GM19395 (cell line): ENCODE results near the gene STXBP3.

Source experiments
- ATAC-seq: cut with Tn5 transposase; IDR thresholded peaks from one replicate; pipeline ENCODE4 v1.9.1; 2021; ENCODE audit warnings: mild to moderate bottlenecking, moderate library complexity; ENCODE audit not compliant: unreplicated experiment

STXBP3 gene

GRCh38 chr1:108842525-108843181 lies 96.2 kb downstream of the STXBP3 start:
- no peak for ATAC-seq

GRCh38 chr1:108843390-108844137 lies 97.1 kb downstream of the STXBP3 start:
- no peak for ATAC-seq

GRCh38 chr1:108845446-108845845 lies 99.0 kb downstream of the STXBP3 start:
- no peak for ATAC-seq

GRCh38 chr1:108845991-108846390 lies 99.5 kb downstream of the STXBP3 start:
- no peak for ATAC-seq

GRCh38 chr1:108847494-108847893 lies 101.0 kb downstream of the STXBP3 start:
- no peak for ATAC-seq

- ATAC-seq, result no peak
Measured at GRCh38 chr1:108848806-108849205, 102.3 kb downstream of the STXBP3 start.

GRCh38 chr1:108850929-108851328 lies 104.5 kb downstream of the STXBP3 start:
- no peak for ATAC-seq

GRCh38 chr1:108851567-108851966 lies 105.1 kb downstream of the STXBP3 start:
- no peak for ATAC-seq

GRCh38 chr1:108852221-108852975 lies 105.9 kb downstream of the STXBP3 start:
- no peak for ATAC-seq

GRCh38 chr1:108854221-108855019 lies 107.9 kb downstream of the STXBP3 start:
- ATAC-seq, result no peak

GRCh38 chr1:108856994-108857393 lies 110.5 kb downstream of the STXBP3 start, which contains the start of gene AKNAD1:
Gene AKNAD1 (minus strand): TSS chr1:108857094. CDS start chr1:108852664, 4,430 bp downstream.
- ATAC-seq, result no peak

- no peak for ATAC-seq
Measured at GRCh38 chr1:108858230-108858950, 111.9 kb downstream of the STXBP3 start.
